Activated effector memory CD4-positive, alpha-beta T cell treated with anti-CD3 and anti-CD28 coated beads, Interleukin-2, amount 50 U/mL, for 16 hours (primary cell): ENCODE measurements around the gene MICU2.
A peak's percentile ranks its signal among the peaks of the same experiment; 100 is the strongest.

Experiments
- DNase-seq: peaks from one replicate; pipeline ENCODE4 v3.0.0-alpha.2; 2020

MICU2 gene

GRCh38 chr13:21603531-21604448, at the start of gene MICU2:
Gene MICU2 (minus strand): TSS chr13:21604170. CDS start chr13:21604148, 22 bp downstream.
- DNase-seq: peak; percentile 98

- DNase-seq: no peak
Observed at GRCh38 chr13:21641629-21642028, 37.7 kb upstream of the MICU2 start.

- no peak for DNase-seq
Observed at GRCh38 chr13:21639561-21639960, 35.6 kb upstream of the MICU2 start.

- no peak for DNase-seq
Observed at GRCh38 chr13:21638319-21639282, 34.6 kb upstream of the MICU2 start.

- peak; percentile 67 for DNase-seq
Observed at GRCh38 chr13:21637296-21637695, 33.3 kb upstream of the MICU2 start.

GRCh38 chr13:21636656-21637055, 32.7 kb upstream of the MICU2 start:
- no peak for DNase-seq

GRCh38 chr13:21632196-21632595, 28.2 kb upstream of the MICU2 start:
- DNase-seq: no peak

- DNase-seq: no peak
Observed at GRCh38 chr13:21625366-21625765, 21.4 kb upstream of the MICU2 start.

GRCh38 chr13:21620861-21621260, 16.9 kb upstream of the MICU2 start:
- no peak for DNase-seq

GRCh38 chr13:21619633-21620220, 15.8 kb upstream of the MICU2 start:
- no peak for DNase-seq

GRCh38 chr13:21616880-21617279, 12.9 kb upstream of the MICU2 start:
- no peak for DNase-seq

- no peak for DNase-seq
Observed at GRCh38 chr13:21616205-21616866, 12.4 kb upstream of the MICU2 start.

- DNase-seq: no peak
Observed at GRCh38 chr13:21615427-21615826, 11.5 kb upstream of the MICU2 start.

GRCh38 chr13:21613791-21614190, 9.8 kb upstream of the MICU2 start:
- no peak for DNase-seq

- DNase-seq: no peak
Observed at GRCh38 chr13:21611385-21611784, 7.4 kb upstream of the MICU2 start.

- no peak for DNase-seq
Observed at GRCh38 chr13:21610687-21611086, 6.7 kb upstream of the MICU2 start.

- no peak for DNase-seq
Observed at GRCh38 chr13:21608961-21609360, 5.0 kb upstream of the MICU2 start.

- DNase-seq: no peak
Observed at GRCh38 chr13:21606796-21607195, 2.8 kb upstream of the MICU2 start.

GRCh38 chr13:21606251-21606650, 2.3 kb upstream of the MICU2 start:
- DNase-seq: no peak

- no peak for DNase-seq
Observed at GRCh38 chr13:21596722-21597121, 7.2 kb downstream of the MICU2 start.

- no peak for DNase-seq
Observed at GRCh38 chr13:21595546-21595822, 8.5 kb downstream of the MICU2 start.

- DNase-seq: no peak
Observed at GRCh38 chr13:21594715-21595545, 9.0 kb downstream of the MICU2 start.
